ENCODE results near the gene SLC20A1. TPM values are rescaled to one million over a fixed set of nuclear protein-coding genes. Genes with fewer than 3 reads are reported as not detected.

The SLC20A1 gene
- total RNA-seq, 4 donors from 2014 or later = 11.5 to 30.6 (median 24.4) TPM

DNA sequence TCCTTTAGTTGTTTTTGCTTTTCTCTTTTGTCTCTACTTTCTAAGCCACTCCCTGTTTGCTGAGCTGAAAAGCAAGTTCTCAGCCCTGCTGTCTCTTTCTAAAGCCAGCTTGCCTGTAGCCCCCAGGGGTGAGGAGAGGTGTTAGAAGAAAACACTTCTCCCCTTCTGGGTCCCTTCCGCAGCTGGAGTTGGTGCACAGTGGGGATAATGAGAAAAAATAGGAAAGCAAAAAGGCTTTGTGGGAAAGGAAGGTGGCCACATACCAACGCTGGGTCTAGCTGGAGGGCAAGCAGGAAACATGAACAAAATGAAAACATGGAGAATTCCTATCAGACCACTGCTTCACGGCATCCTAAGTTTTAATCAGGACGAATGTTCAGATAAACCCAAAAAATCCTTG, 15.5 kb upstream of the SLC20A1 start:
- no peak overlapping the region for H3K27ac ChIP-seq
- no peaks in the 10 kb centered on the region for H3K9me3 ChIP-seq
- no peak for DNase-seq
- TF ChIP-seq, protein P1, sequence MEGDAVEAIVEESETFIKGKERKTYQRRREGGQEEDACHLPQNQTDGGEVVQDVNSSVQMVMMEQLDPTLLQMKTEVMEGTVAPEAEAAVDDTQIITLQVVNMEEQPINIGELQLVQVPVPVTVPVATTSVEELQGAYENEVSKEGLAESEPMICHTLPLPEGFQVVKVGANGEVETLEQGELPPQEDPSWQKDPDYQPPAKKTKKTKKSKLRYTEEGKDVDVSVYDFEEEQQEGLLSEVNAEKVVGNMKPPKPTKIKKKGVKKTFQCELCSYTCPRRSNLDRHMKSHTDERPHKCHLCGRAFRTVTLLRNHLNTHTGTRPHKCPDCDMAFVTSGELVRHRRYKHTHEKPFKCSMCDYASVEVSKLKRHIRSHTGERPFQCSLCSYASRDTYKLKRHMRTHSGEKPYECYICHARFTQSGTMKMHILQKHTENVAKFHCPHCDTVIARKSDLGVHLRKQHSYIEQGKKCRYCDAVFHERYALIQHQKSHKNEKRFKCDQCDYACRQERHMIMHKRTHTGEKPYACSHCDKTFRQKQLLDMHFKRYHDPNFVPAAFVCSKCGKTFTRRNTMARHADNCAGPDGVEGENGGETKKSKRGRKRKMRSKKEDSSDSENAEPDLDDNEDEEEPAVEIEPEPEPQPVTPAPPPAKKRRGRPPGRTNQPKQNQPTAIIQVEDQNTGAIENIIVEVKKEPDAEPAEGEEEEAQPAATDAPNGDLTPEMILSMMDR (IDR thresholded peaks at IDR 0.05) = no peak
- TF ChIP-seq POLR2A (IDR thresholded peaks at IDR 0.05) = no peak
- no peak overlapping the region for H3K4me3 ChIP-seq
- intact Hi-C loops (cut with DNase I; ENCODE audit: low total_unique reads) = no loop called here
- peaks cover 0 to 4% of the 10 kb centered on the region in 2 donors for H3K4me1 ChIP-seq
- no peaks in the 10 kb centered on the region for H3K36me3 ChIP-seq
- H3K27me3 ChIP-seq = no peaks in the 10 kb centered on the region

DNA sequence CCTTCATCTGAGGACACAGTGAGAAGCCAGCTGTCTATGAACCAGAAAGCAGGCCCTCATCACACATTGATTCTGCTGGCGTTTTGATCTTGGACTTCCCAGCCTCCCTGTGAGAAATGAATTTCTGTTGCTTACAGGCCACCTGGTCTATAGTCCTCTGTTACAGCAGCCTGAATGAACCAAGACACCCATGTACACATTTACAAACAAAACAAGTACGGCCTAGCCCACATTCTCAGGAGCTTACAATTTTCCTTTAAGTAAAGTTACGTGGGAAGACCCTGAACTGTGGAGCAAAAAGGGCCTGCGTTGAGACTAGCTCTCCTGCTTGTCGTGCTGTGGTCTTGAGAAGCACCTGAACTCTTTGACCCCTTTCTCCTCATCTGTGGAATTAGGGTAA, 12.0 kb upstream of the SLC20A1 start:
- H3K27me3 ChIP-seq = no peaks in the 10 kb centered on the region
- H3K36me3 ChIP-seq = no peaks in the 10 kb centered on the region
- H3K4me1 ChIP-seq = no peaks in the 10 kb centered on the region
- no peak for DNase-seq
- no peak overlapping the region for H3K4me3 ChIP-seq
- TF ChIP-seq, protein P1 (IDR thresholded peaks at IDR 0.05) = no peak
- TF ChIP-seq POLR2A (IDR thresholded peaks at IDR 0.05) = no peak
- H3K9me3 ChIP-seq = no peaks in the 10 kb centered on the region
- intact Hi-C loops (cut with DNase I; ENCODE audit: low total_unique reads) = no loop called here
- H3K27ac ChIP-seq = no peak overlapping the region

- intact Hi-C loops (cut with DNase I; ENCODE audit: low total_unique reads) = no loop called here
These were observed 11.4 kb upstream of the SLC20A1 start for GRCh38 chr2:112634153-112634873.

DNA sequence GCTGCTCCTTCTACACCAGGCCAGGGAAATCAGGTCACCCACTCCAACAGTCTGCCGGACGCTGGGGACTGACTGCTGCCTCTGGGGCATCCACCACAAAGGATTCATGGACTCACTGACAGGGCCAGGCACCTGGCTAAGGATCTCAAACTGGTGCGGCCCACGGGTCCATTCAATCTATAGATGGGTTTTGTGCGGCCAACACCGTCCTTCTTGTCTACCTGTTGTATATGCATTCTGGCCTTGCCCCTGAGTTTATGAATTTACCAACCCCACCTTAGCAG, 10.9 kb upstream of the SLC20A1 start:
- H3K4me1 ChIP-seq = no peaks in the 10 kb centered on the region
- DNase-seq = no peak
- H3K36me3 ChIP-seq = no peaks in the 10 kb centered on the region
- intact Hi-C loops (cut with DNase I; ENCODE audit: low total_unique reads) = no loop called here
- no peak overlapping the region for H3K4me3 ChIP-seq
- no peaks in the 10 kb centered on the region for H3K27me3 ChIP-seq
- TF ChIP-seq POLR2A (IDR thresholded peaks at IDR 0.05) = no peak
- TF ChIP-seq, protein P1 (IDR thresholded peaks at IDR 0.05) = no peak
- no peak overlapping the region for H3K27ac ChIP-seq
- no peaks in the 10 kb centered on the region for H3K9me3 ChIP-seq

More at GRCh38 chr2:112634153-112634873, 11.4 kb upstream of the SLC20A1 start:
- Histone ChIP-seq H3K36me3 (no peaks in the 10 kb centered on the region), H3K27ac (no peak overlapping the region), H3K4me3 (no peak overlapping the region), H3K4me1 (no peaks in the 10 kb centered on the region), H3K27me3 (no peaks in the 10 kb centered on the region), H3K9me3 (no peaks in the 10 kb centered on the region)
- DNase-seq = no peak
- TF ChIP-seq, protein P1 (IDR thresholded peaks at IDR 0.05) = no peak
- no peak for TF ChIP-seq POLR2A (IDR thresholded peaks at IDR 0.05)

GRCh38 chr2:112636605-112637288, 9.0 kb upstream of the SLC20A1 start:
- H3K4me3 ChIP-seq = no peak overlapping the region
- no peaks in the 10 kb centered on the region for H3K4me1 ChIP-seq
- DNase-seq = no peak
- no peak overlapping the region for H3K27ac ChIP-seq
- intact Hi-C loops (cut with DNase I; ENCODE audit: low total_unique reads) = no loop called here
- TF ChIP-seq, protein P1 (IDR thresholded peaks at IDR 0.05) = no peak
- no peak for TF ChIP-seq POLR2A (IDR thresholded peaks at IDR 0.05)
- H3K27me3 ChIP-seq = no peaks in the 10 kb centered on the region
- no peaks in the 10 kb centered on the region for H3K36me3 ChIP-seq
- no peaks in the 10 kb centered on the region for H3K9me3 ChIP-seq

Measured in uterus (tissue), 4 donors.